CD14-positive monocyte (primary cell): Measurements from ENCODE around the gene THAP12. TPM values are rescaled to one million over a fixed set of nuclear protein-coding genes. Genes with fewer than 3 reads are reported as not detected.
"Not testable (repeated sequence)": the region's sequence is repeated elsewhere in the genome, so short reads cannot be mapped to it uniquely, and the experiment has no call there.

Experiments used
- DNase-seq, 3 donors: peaks; one replicate each; pipeline ENCODE4 v3.0.0-alpha.2; 2011 to 2022
- H2AFZ ChIP-seq: 2 replicates; pipeline ENCODE4 v1.6.0; 2012; ENCODE audit warnings: mild to moderate bottlenecking, low read depth, low read length, inconsistent platforms; ENCODE audit not compliant: insufficient read depth, poor library complexity, severe bottlenecking
- H3K27ac ChIP-seq, 2 donors: 1 replicate in 1 of 2; 2 replicates in 1 of 2; pipeline ENCODE4 v1.5.1; 2012 to 2013; ENCODE audit warnings: low read length in 2 of 2, control low read depth in 1 of 2, inconsistent platforms in 1 of 2, low read depth in 1 of 2, mild to moderate bottlenecking in 1 of 2
- H3K27me3 ChIP-seq, 2 donors: one replicate each; pipeline versions ENCODE4 v1.6.0 to v1.6.1; 2011 to 2013; ENCODE audit warnings: low read length in 2 of 2; ENCODE audit not compliant: control insufficient read depth in 2 of 2, insufficient read depth in 2 of 2
- H3K36me3 ChIP-seq, 2 donors: replicated peaks in 1 of 2; 1 replicate in 1 of 2; 2 replicates in 1 of 2; pipeline versions ENCODE4 v1.5.1 to v1.6.1; 2012 to 2013; ENCODE audit warnings: low read length in 2 of 2, control low read depth in 1 of 2, inconsistent platforms in 1 of 2, mild to moderate bottlenecking in 1 of 2; ENCODE audit not compliant: insufficient read depth in 2 of 2, control insufficient read depth in 1 of 2
- H3K4me1 ChIP-seq, 2 donors: 1 replicate in 1 of 2; 2 replicates in 1 of 2; pipeline versions ENCODE4 v1.5.1 to v1.6.1; 2012 to 2013; ENCODE audit warnings: low read length in 2 of 2, control low read depth in 1 of 2, inconsistent platforms in 1 of 2, mild to moderate bottlenecking in 1 of 2, moderate library complexity in 1 of 2; ENCODE audit not compliant: insufficient read depth in 2 of 2, control insufficient read depth in 1 of 2
- H3K4me2 ChIP-seq: replicated peaks from 2 replicates; pipeline ENCODE3; 2012; ENCODE audit warnings: low read length, moderate library complexity, mild to moderate bottlenecking; ENCODE audit not compliant: poor library complexity, severe bottlenecking; ENCODE audit errors: extremely low read depth
- H3K4me3 ChIP-seq, 3 experiments: fragments of 200-600 bp in 1 of 3; sonication (generic) in 1 of 3; replicated peaks in 1 of 3; 1 replicate in 2 of 3; 2 replicates in 1 of 3; pipeline ENCODE4 v1.5.1; 2011 to 2013; ENCODE audit warnings: low read length in 3 of 3, mild to moderate bottlenecking in 3 of 3, control low read depth in 2 of 3, low read depth in 2 of 3, inconsistent platforms in 1 of 3, moderate library complexity in 1 of 3
- H3K79me2 ChIP-seq: 2 replicates; pipeline ENCODE4 v1.6.0; 2012; ENCODE audit warnings: mild to moderate bottlenecking, control low read depth, inconsistent platforms, low read length, moderate library complexity; ENCODE audit not compliant: insufficient read depth
- H3K9ac ChIP-seq: 2 replicates; pipeline ENCODE4 v1.6.0; 2017; ENCODE audit warnings: low read length, mild to moderate bottlenecking; ENCODE audit not compliant: insufficient read depth, poor library complexity, severe bottlenecking
- H3K9me3 ChIP-seq, 2 donors: replicated peaks in 1 of 2; 1 replicate in 1 of 2; 2 replicates in 1 of 2; pipeline versions ENCODE4 v1.5.1 to v1.6.1; 2012 to 2013; ENCODE audit warnings: low read length in 2 of 2, control low read depth in 1 of 2; ENCODE audit not compliant: control insufficient read depth in 1 of 2, insufficient read depth in 1 of 2
- H4K20me1 ChIP-seq: 2 replicates; pipeline ENCODE4 v1.6.0; 2012; ENCODE audit warnings: mild to moderate bottlenecking, low read length, control low read depth, moderate library complexity; ENCODE audit not compliant: insufficient read depth
- H3K27ac Mint-ChIP-seq, 7 donors: one replicate each; pipeline ENCODE4 v1.8.0; 2020; ENCODE audit warnings: mild to moderate bottlenecking in 7 of 7, mixed read lengths in 7 of 7, moderate library complexity in 6 of 7, inconsistent platforms in 2 of 7
- H3K27me3 Mint-ChIP-seq, 3 donors: one replicate each; pipeline ENCODE4 v1.8.0; 2021 to 2022; ENCODE audit warnings: low read depth in 3 of 3, mild to moderate bottlenecking in 3 of 3, mixed read lengths in 3 of 3, moderate library complexity in 3 of 3, inconsistent platforms in 1 of 3
- H3K36me3 Mint-ChIP-seq, 2 donors: one replicate each; pipeline ENCODE4 v1.8.0; 2020; ENCODE audit warnings: mixed read lengths in 2 of 2, inconsistent platforms in 1 of 2, mild to moderate bottlenecking in 1 of 2
- H3K4me1 Mint-ChIP-seq: one replicate; pipeline ENCODE4 v1.8.0; 2020; ENCODE audit warnings: mild to moderate bottlenecking, mixed read lengths
- H3K4me3 Mint-ChIP-seq, 2 donors: one replicate each; pipeline ENCODE4 v1.8.0; 2020; ENCODE audit warnings: mild to moderate bottlenecking in 2 of 2, mixed read lengths in 2 of 2, moderate library complexity in 1 of 2
- H3K9me3 Mint-ChIP-seq, 7 donors: one replicate each; pipeline ENCODE4 v1.8.0; 2020 to 2022; ENCODE audit warnings: mixed read lengths in 7 of 7, mild to moderate bottlenecking in 6 of 7, moderate library complexity in 6 of 7, inconsistent platforms in 2 of 7
- WGBS: methylation state at CpG from one replicate; pipeline ENCODE4 v1.1.5; 2013; ENCODE audit warnings: missing lambda C conversion rate; ENCODE audit not compliant: insufficient coverage; 5-methylcytosine and 5-hydroxymethylcytosine counted together
- intact Hi-C, 2 donors: fragments of 100-400 bp; cut with micrococcal nuclease; formaldehyde crosslinking; loops; one replicate each; pipeline versions ENCODE4 v1.15.0 to v1.15.1; 2023
- polyA plus RNA-seq, 3 donors: library from polyadenylated mRNA; depleted of rRNA in 1 of 3; unstranded in 2 of 3; stranded (reverse) in 1 of 3; fragments of 300-500 nt in 2 of 3; fragments of >200 nt in 1 of 3; fragmentation: Illumina TruSeq in 2 of 3; gene quantifications; 1 replicate in 2 of 3; 2 replicates in 1 of 3; pipeline ENCODE4 v1.2.3, GENCODE V29; 2012 to 2021
- TF ChIP-seq, protein P1 (sequence below): fragments of 200-600 bp; IDR thresholded peaks from one replicate; pipeline ENCODE4 v1.8.0; 2022; ENCODE audit warnings: antibody characterized with exemption, mild to moderate bottlenecking

The THAP12 gene
- polyA plus RNA-seq, 3 donors = 18.3 to 22.5 (median 20.0) TPM

DNA sequence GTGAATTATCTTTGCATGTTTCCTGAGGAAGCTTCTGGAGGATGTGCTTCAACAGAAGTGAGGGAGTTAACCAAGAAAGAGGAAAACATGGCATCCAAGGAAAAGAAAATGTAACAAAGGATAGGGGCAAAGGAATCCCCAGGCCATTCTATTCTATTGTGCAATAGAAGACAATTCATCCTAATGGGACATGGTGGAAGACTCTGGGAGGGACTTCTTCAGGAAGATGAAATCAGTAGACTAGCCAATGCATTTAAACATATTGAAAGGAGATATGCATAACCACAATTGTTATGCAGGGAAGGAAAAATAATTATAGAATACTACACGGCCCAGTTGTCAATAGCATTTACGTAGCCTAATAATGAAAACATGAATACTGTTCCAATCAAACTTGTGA is 55.7 kb downstream of the THAP12 start:
- Histone ChIP-seq H3K27ac (no peak overlapping the region), H3K4me2 (no peak overlapping the region), H3K9ac (no peak overlapping the region), H2AFZ (no peak overlapping the region), H4K20me1 (no peaks in the 10 kb centered on the region), H3K79me2 (no peaks in the 10 kb centered on the region), H3K9me3 (no peaks in the 10 kb centered on the region), H3K4me1 (peaks cover 28 to 29% of the 10 kb centered on the region in 2 donors), H3K27me3 (peaks cover 17 to 33% of the 10 kb centered on the region in 2 donors), H3K4me3 (no peak overlapping the region), H3K36me3 (no peaks in the 10 kb centered on the region)
- Mint-ChIP-seq H3K27me3 (peaks cover 21 to 38% (median 28%) of the 10 kb centered on the region in 3 donors), H3K4me1 (peaks cover 31% of the 10 kb centered on the region), H3K4me3 (no peak overlapping the region), H3K36me3 (peaks cover 2 to 19% of the 10 kb centered on the region in 2 donors), H3K27ac (no peak overlapping the region), H3K9me3 (peaks cover 0 to 8% (median 0%) of the 10 kb centered on the region in 7 donors)
- no CpG with 5 or more reads among the region's 2 CpGs for WGBS
- intact Hi-C loops = loop anchor here in 1 of 2 donors (10.0 kb wide), 1 partner anchor 50 kb away; no protein-coding TSS in a partner anchor
- TF ChIP-seq, protein P1, sequence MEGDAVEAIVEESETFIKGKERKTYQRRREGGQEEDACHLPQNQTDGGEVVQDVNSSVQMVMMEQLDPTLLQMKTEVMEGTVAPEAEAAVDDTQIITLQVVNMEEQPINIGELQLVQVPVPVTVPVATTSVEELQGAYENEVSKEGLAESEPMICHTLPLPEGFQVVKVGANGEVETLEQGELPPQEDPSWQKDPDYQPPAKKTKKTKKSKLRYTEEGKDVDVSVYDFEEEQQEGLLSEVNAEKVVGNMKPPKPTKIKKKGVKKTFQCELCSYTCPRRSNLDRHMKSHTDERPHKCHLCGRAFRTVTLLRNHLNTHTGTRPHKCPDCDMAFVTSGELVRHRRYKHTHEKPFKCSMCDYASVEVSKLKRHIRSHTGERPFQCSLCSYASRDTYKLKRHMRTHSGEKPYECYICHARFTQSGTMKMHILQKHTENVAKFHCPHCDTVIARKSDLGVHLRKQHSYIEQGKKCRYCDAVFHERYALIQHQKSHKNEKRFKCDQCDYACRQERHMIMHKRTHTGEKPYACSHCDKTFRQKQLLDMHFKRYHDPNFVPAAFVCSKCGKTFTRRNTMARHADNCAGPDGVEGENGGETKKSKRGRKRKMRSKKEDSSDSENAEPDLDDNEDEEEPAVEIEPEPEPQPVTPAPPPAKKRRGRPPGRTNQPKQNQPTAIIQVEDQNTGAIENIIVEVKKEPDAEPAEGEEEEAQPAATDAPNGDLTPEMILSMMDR = no peak
- no peak for DNase-seq

DNA sequence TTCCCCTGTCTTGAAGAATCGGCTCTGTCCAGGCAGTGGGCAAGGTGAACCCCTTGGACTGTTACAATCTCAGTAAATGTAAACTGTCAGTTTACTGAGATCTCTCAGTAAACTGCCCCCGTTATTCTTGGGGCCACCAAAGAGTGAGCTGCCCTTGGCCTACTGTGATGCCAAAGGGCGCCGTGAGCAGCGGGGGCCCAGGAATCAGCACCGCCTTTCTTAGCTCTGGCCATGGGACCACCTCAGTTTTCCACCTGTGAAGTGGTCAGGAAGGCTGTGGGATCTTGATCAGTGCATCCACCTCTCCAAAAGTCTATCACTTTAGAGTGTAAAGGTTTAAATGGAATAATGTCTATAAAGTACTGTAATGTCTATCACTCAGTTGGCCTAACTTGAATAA is 57.1 kb downstream of the THAP12 start:
- peaks cover 27 to 29% of the 10 kb centered on the region in 2 donors for H3K4me1 ChIP-seq
- H3K9me3 Mint-ChIP-seq = peaks cover 0 to 8% (median 0%) of the 10 kb centered on the region in 7 donors
- H3K79me2 ChIP-seq = no peaks in the 10 kb centered on the region
- peaks cover 21 to 39% (median 33%) of the 10 kb centered on the region in 3 donors for H3K27me3 Mint-ChIP-seq
- DNase-seq = no peak
- no peak overlapping the region for H3K4me3 Mint-ChIP-seq
- H2AFZ ChIP-seq = no peak overlapping the region
- peaks cover 17 to 35% of the 10 kb centered on the region in 2 donors for H3K27me3 ChIP-seq
- intact Hi-C loops = loop anchor here in 1 of 2 donors (10.0 kb wide), 1 partner anchor 51 kb away; no protein-coding TSS in a partner anchor
- H3K27ac ChIP-seq = no peak overlapping the region
- H3K4me3 ChIP-seq = no peak overlapping the region
- H3K36me3 Mint-ChIP-seq = peaks cover 2 to 22% of the 10 kb centered on the region in 2 donors
- no peak overlapping the region for H3K27ac Mint-ChIP-seq
- H3K36me3 ChIP-seq = no peaks in the 10 kb centered on the region
- H3K4me2 ChIP-seq = no peak overlapping the region
- H3K9me3 ChIP-seq = no peaks in the 10 kb centered on the region
- TF ChIP-seq, protein P1 = no peak
- H3K9ac ChIP-seq = no peak overlapping the region
- H3K4me1 Mint-ChIP-seq = peaks cover 33% of the 10 kb centered on the region
- WGBS = 100% methylated on average over 3 of the region's 6 CpGs
- H4K20me1 ChIP-seq = no peaks in the 10 kb centered on the region

DNA sequence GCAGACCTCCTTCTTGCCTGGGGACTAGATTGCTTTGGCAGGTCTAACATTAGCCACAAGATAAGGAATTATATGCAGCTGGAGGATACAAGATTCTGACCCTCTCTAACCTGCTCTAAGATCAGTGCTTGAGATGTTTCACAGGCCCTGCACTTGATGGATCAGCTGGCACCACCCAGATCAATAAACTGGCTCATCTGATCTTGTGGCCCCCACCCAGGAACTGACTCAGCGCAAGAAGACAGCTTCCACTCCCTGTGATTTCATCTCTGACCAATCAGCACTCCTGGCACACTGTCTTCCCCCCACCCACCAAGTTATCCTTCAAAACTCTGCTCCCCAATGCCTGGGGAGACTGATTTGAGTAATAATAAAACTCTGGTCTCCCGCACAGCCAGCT is 57.6 kb downstream of the THAP12 start:
- not testable (repeated sequence) for H3K27ac Mint-ChIP-seq, H3K79me2 ChIP-seq, H4K20me1 ChIP-seq, H2AFZ ChIP-seq, H3K27ac ChIP-seq, H3K9ac ChIP-seq, H3K4me3 Mint-ChIP-seq, DNase-seq, H3K36me3 ChIP-seq, H3K9me3 Mint-ChIP-seq, H3K4me3 ChIP-seq, H3K4me2 ChIP-seq, H3K9me3 ChIP-seq
- Histone ChIP-seq H3K27me3 (peaks cover 17 to 35% of the 10 kb centered on the region in 2 donors), H3K4me1 (peaks cover 26 to 29% of the 10 kb centered on the region in 2 donors)
- Mint-ChIP-seq H3K27me3 (peaks cover 21 to 39% (median 33%) of the 10 kb centered on the region in 3 donors), H3K36me3 (peaks cover 2 to 22% of the 10 kb centered on the region in 2 donors), H3K4me1 (peaks cover 33% of the 10 kb centered on the region)
- no CpG with 5 or more reads among the region's 2 CpGs for WGBS
- intact Hi-C loops = loop anchor here in 1 of 2 donors (10.0 kb wide), 1 partner anchor 51 kb away; no protein-coding TSS in a partner anchor
